ENCODE data around the gene IL12B.

The IL12B gene

DNA sequence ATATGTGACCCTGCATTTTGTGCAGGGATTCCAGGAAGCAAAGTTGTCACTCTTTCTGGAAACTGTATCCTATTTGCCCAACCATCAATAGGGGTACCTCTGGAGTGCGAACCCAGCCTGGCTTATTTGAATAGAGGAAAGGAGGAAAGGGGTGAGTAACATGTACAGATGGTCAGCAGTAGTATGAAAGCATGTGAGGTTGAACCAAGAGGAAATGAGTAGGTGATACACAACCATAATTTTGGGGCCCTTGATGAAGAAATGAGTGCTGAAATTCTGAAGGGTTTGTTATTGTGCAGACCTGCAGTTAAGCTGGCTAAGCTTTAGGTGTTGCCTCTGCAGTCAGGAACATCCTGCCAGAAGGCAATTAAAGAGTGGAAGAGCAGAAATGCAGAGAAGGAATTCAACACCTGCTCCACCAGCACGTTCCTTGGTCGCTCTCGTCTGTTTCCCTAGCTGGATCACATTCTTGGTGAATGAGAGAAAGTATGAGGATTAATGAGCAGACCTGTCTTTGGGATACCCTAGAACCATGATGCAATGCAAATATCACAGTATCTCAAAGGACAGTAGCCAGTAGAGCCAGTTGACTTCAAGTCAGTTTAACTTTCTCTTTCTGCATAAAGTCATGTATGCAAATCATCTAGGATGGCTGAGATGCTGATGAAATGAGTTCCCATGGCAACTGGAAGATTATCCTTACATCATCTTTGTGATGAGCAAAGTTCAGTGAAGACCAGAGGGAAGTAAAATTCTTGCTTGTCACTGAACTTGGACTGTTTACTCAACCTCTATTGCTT is 13.2 kb upstream of the IL12B start:
- Histone ChIP-seq H3K4me3 (ENCODE audit: low read length in 2 of 2) (no peak overlapping the region), H3K4ac (ENCODE audit: low read length) (no peak overlapping the region), H2BK5ac (ENCODE audit: low read length) (no peak overlapping the region), H2AFZ (ENCODE audit: low read length) (no peak overlapping the region), H3K18ac (ENCODE audit: low read length) (no peak overlapping the region), H3K27me3 (ENCODE audit: control insufficient read depth in 3 of 3, insufficient read depth in 3 of 3, low read depth in 1 of 3, low read length in 3 of 3) (no peaks in the 10 kb centered on the region), H3K27ac (replicated peaks; ENCODE audit: low read length) (no peak overlapping the region), H3K9me3 (replicated peaks in 1 of 2; ENCODE audit: control insufficient read depth in 2 of 2, insufficient read depth in 1 of 2, low read depth in 1 of 2, low read length in 2 of 2) (peaks cover 5 to 8% of the 10 kb centered on the region in 2 donors), H2BK12ac (ENCODE audit: low read length) (no peak overlapping the region), H2BK120ac (ENCODE audit: low read depth, low read length) (no peak overlapping the region), H3K79me1 (ENCODE audit: low read depth, low read length) (no peaks in the 10 kb centered on the region), H3K9ac (ENCODE audit: low read depth, low read length, poor library complexity) (no peak overlapping the region), H4K8ac (ENCODE audit: low read depth, low read length) (no peak overlapping the region), H3K23ac (ENCODE audit: low read depth, low read length, poor library complexity) (no peak overlapping the region), H3K36me3 (replicated peaks in 1 of 2; ENCODE audit: control insufficient read depth in 2 of 2, insufficient read depth in 2 of 2, low read length in 2 of 2) (no peaks in the 10 kb centered on the region), H2BK15ac (ENCODE audit: low read length) (no peak overlapping the region), H4K91ac (ENCODE audit: low read depth, low read length, poor library complexity) (no peak overlapping the region), H3K4me1 (ENCODE audit: control insufficient read depth in 2 of 2, insufficient read depth in 1 of 2, low read depth in 1 of 2, low read length in 2 of 2) (no peaks in the 10 kb centered on the region), H3K4me2 (ENCODE audit: insufficient read depth, low read length, poor library complexity, severe bottlenecking) (no peak overlapping the region), H3K14ac (ENCODE audit: low read length) (no peak overlapping the region), H2AK5ac (ENCODE audit: low read depth, low read length) (no peak overlapping the region)
- DNase-seq (ENCODE audit: low spot score): no peak
- no CpG with 5 or more reads among the region's 4 CpGs for WGBS, 2 donors (ENCODE audit: extremely low coverage in 2 of 2, insufficient read length in 2 of 2, insufficient replicate concordance in 1 of 2)

DNA sequence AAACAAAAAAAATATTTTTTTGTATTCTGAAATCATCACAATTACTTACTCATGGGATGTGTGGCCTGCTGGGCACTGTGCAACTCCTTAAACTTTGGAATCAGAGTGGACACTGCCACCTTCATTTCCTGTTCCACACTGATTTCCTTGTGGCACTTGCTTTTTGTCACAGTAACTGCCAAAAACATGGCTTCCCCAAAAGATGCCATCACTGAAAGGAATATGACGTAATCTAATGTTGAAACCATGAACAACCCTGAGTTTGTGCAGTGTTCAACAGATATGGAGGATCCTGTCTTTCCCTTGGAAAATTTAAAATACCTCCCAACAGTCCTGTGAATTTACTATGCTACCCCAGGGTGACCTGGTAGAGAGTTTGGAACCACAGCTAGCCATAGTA is 12.6 kb upstream of the IL12B start:
- no peaks in the 10 kb centered on the region for H3K4me1 ChIP-seq (ENCODE audit: control insufficient read depth in 2 of 2, insufficient read depth in 1 of 2, low read depth in 1 of 2, low read length in 2 of 2)

DNA sequence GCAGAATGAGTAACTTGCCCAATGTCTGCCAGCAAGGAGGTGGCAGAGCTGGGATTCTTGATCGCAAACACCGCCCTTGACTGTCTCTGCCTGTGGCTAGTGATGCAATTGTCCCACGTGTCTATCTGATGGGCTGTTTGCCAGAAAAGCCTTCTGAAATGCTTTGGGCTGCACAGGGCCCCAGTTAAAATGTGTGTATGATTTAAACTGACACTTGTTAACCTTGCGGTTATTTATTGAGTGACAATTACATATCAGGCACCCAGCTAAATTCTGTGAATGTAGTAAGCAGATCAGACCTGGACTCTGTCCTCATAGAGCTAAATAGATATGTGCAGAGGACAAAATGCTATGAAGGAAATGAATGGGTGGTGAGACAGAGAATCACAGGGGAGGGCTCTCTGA is 11.6 kb upstream of the IL12B start:
- H3K79me1 ChIP-seq (ENCODE audit: low read depth, low read length): no peaks in the 10 kb centered on the region
- no CpG with 5 or more reads among the region's 4 CpGs for WGBS, 2 donors (ENCODE audit: extremely low coverage in 2 of 2, insufficient read length in 2 of 2, insufficient replicate concordance in 1 of 2)
- H3K9ac ChIP-seq (ENCODE audit: low read depth, low read length, poor library complexity): no peak overlapping the region
- H2BK120ac ChIP-seq (ENCODE audit: low read depth, low read length): no peak overlapping the region
- H3K23ac ChIP-seq (ENCODE audit: low read depth, low read length, poor library complexity): no peak overlapping the region
- no peak overlapping the region for H4K8ac ChIP-seq (ENCODE audit: low read depth, low read length)
- H3K14ac ChIP-seq (ENCODE audit: low read length): no peak overlapping the region
- H3K4me2 ChIP-seq (ENCODE audit: insufficient read depth, low read length, poor library complexity, severe bottlenecking): no peak overlapping the region
- H2BK12ac ChIP-seq (ENCODE audit: low read length): no peak overlapping the region
- no peaks in the 10 kb centered on the region for H3K4me1 ChIP-seq (ENCODE audit: control insufficient read depth in 2 of 2, insufficient read depth in 1 of 2, low read depth in 1 of 2, low read length in 2 of 2)
- no peak overlapping the region for H3K4me3 ChIP-seq (ENCODE audit: low read length in 2 of 2)
- H3K36me3 ChIP-seq (replicated peaks in 1 of 2; ENCODE audit: control insufficient read depth in 2 of 2, insufficient read depth in 2 of 2, low read length in 2 of 2): no peaks in the 10 kb centered on the region
- no peaks in the 10 kb centered on the region for H3K27me3 ChIP-seq (ENCODE audit: control insufficient read depth in 3 of 3, insufficient read depth in 3 of 3, low read depth in 1 of 3, low read length in 3 of 3)
- no peak overlapping the region for H3K27ac ChIP-seq (replicated peaks; ENCODE audit: low read length)
- no peak overlapping the region for H3K18ac ChIP-seq (ENCODE audit: low read length)
- DNase-seq (ENCODE audit: low spot score): no peak
- peaks cover 5 to 8% of the 10 kb centered on the region in 2 donors for H3K9me3 ChIP-seq (replicated peaks in 1 of 2; ENCODE audit: control insufficient read depth in 2 of 2, insufficient read depth in 1 of 2, low read depth in 1 of 2, low read length in 2 of 2)
- no peak overlapping the region for H4K91ac ChIP-seq (ENCODE audit: low read depth, low read length, poor library complexity)
- no peak overlapping the region for H2BK5ac ChIP-seq (ENCODE audit: low read length)
- H2AK5ac ChIP-seq (ENCODE audit: low read depth, low read length): no peak overlapping the region
- no peak overlapping the region for H3K4ac ChIP-seq (ENCODE audit: low read length)
- no peak overlapping the region for H2BK15ac ChIP-seq (ENCODE audit: low read length)
- H2AFZ ChIP-seq (ENCODE audit: low read length): no peak overlapping the region

More for the DNA sequence above, 12.6 kb upstream of the IL12B start:
- Histone ChIP-seq H3K27ac (replicated peaks; ENCODE audit: low read length) (no peak overlapping the region), H3K9ac (ENCODE audit: low read depth, low read length, poor library complexity) (no peak overlapping the region), H3K4ac (ENCODE audit: low read length) (no peak overlapping the region), H3K79me1 (ENCODE audit: low read depth, low read length) (no peaks in the 10 kb centered on the region), H2AK5ac (ENCODE audit: low read depth, low read length) (no peak overlapping the region), H4K91ac (ENCODE audit: low read depth, low read length, poor library complexity) (no peak overlapping the region), H3K36me3 (replicated peaks in 1 of 2; ENCODE audit: control insufficient read depth in 2 of 2, insufficient read depth in 2 of 2, low read length in 2 of 2) (no peaks in the 10 kb centered on the region), H4K8ac (ENCODE audit: low read depth, low read length) (no peak overlapping the region), H3K14ac (ENCODE audit: low read length) (no peak overlapping the region), H2BK5ac (ENCODE audit: low read length) (no peak overlapping the region), H3K18ac (ENCODE audit: low read length) (no peak overlapping the region), H2BK15ac (ENCODE audit: low read length) (no peak overlapping the region), H3K9me3 (replicated peaks in 1 of 2; ENCODE audit: control insufficient read depth in 2 of 2, insufficient read depth in 1 of 2, low read depth in 1 of 2, low read length in 2 of 2) (peaks cover 5 to 8% of the 10 kb centered on the region in 2 donors), H3K4me2 (ENCODE audit: insufficient read depth, low read length, poor library complexity, severe bottlenecking) (no peak overlapping the region), H2BK12ac (ENCODE audit: low read length) (no peak overlapping the region), H3K23ac (ENCODE audit: low read depth, low read length, poor library complexity) (no peak overlapping the region), H2BK120ac (ENCODE audit: low read depth, low read length) (no peak overlapping the region), H3K4me3 (ENCODE audit: low read length in 2 of 2) (no peak overlapping the region), H3K27me3 (ENCODE audit: control insufficient read depth in 3 of 3, insufficient read depth in 3 of 3, low read depth in 1 of 3, low read length in 3 of 3) (no peaks in the 10 kb centered on the region), H2AFZ (ENCODE audit: low read length) (no peak overlapping the region)
- DNase-seq (ENCODE audit: low spot score): no peak
- WGBS, 2 donors (ENCODE audit: extremely low coverage in 2 of 2, insufficient read length in 2 of 2, insufficient replicate concordance in 1 of 2): no CpG with 5 or more reads among the region's 1 CpG

- Histone ChIP-seq H3K23ac (ENCODE audit: low read depth, low read length, poor library complexity) (no peak overlapping the region), H3K36me3 (replicated peaks in 1 of 2; ENCODE audit: control insufficient read depth in 2 of 2, insufficient read depth in 2 of 2, low read length in 2 of 2) (no peaks in the 10 kb centered on the region), H3K4me1 (ENCODE audit: control insufficient read depth in 2 of 2, insufficient read depth in 1 of 2, low read depth in 1 of 2, low read length in 2 of 2) (no peaks in the 10 kb centered on the region), H3K18ac (ENCODE audit: low read length) (no peak overlapping the region), H3K9me3 (replicated peaks in 1 of 2; ENCODE audit: control insufficient read depth in 2 of 2, insufficient read depth in 1 of 2, low read depth in 1 of 2, low read length in 2 of 2) (peaks cover 5 to 8% of the 10 kb centered on the region in 2 donors), H4K8ac (ENCODE audit: low read depth, low read length) (no peak overlapping the region), H2BK12ac (ENCODE audit: low read length) (no peak overlapping the region), H3K9ac (ENCODE audit: low read depth, low read length, poor library complexity) (no peak overlapping the region), H3K4ac (ENCODE audit: low read length) (no peak overlapping the region), H2AK5ac (ENCODE audit: low read depth, low read length) (no peak overlapping the region), H3K27ac (replicated peaks; ENCODE audit: low read length) (no peak overlapping the region), H3K4me3 (ENCODE audit: low read length in 2 of 2) (no peak overlapping the region), H3K14ac (ENCODE audit: low read length) (no peak overlapping the region), H2BK5ac (ENCODE audit: low read length) (no peak overlapping the region), H3K4me2 (ENCODE audit: insufficient read depth, low read length, poor library complexity, severe bottlenecking) (no peak overlapping the region), H2BK15ac (ENCODE audit: low read length) (no peak overlapping the region), H4K91ac (ENCODE audit: low read depth, low read length, poor library complexity) (no peak overlapping the region), H3K27me3 (ENCODE audit: control insufficient read depth in 3 of 3, insufficient read depth in 3 of 3, low read depth in 1 of 3, low read length in 3 of 3) (no peaks in the 10 kb centered on the region), H2AFZ (ENCODE audit: low read length) (no peak overlapping the region), H3K79me1 (ENCODE audit: low read depth, low read length) (no peaks in the 10 kb centered on the region), H2BK120ac (ENCODE audit: low read depth, low read length) (no peak overlapping the region)
- no peak for DNase-seq (ENCODE audit: low spot score)
- no CpG with 5 or more reads among the region's 2 CpGs for WGBS, 2 donors (ENCODE audit: extremely low coverage in 2 of 2, insufficient read length in 2 of 2, insufficient replicate concordance in 1 of 2)
These were observed 10.9 kb upstream of the IL12B start for GRCh38 chr5:159341145-159341544.
